Activated CD4-positive, alpha-beta T cell treated with anti-CD3 and anti-CD28 coated beads, Interleukin-2, amount 10 ng/mL, durations not matched to agents 24 days and 14 days (primary cell): ENCODE data around the gene RIN3. TPM values are rescaled to one million over a fixed set of nuclear protein-coding genes. Genes with fewer than 3 reads are reported as not detected.
A peak's percentile ranks its signal among the peaks of the same experiment; 100 is the strongest.
"Not testable (repeated sequence)": the region's sequence is repeated elsewhere in the genome, so short reads cannot be mapped to it uniquely, and the experiment has no call there.

ENCODE experiments used
- DNase-seq: peaks from one replicate; pipeline ENCODE4 v3.0.0; 2022
- H3K27ac Mint-ChIP-seq: one replicate; pipeline ENCODE4 v1.8.0; 2022; ENCODE audit warnings: mild to moderate bottlenecking, mixed read lengths
- H3K27me3 Mint-ChIP-seq: one replicate; pipeline ENCODE4 v1.8.0; 2022; ENCODE audit warnings: mixed read lengths
- H3K36me3 Mint-ChIP-seq: one replicate; pipeline ENCODE4 v1.8.0; 2022; ENCODE audit warnings: low read depth, mild to moderate bottlenecking, mixed read lengths
- H3K4me1 Mint-ChIP-seq: one replicate; pipeline ENCODE4 v1.8.0; 2021; ENCODE audit warnings: mixed read lengths
- H3K4me3 Mint-ChIP-seq: one replicate; pipeline ENCODE4 v1.8.0; 2022; ENCODE audit warnings: mild to moderate bottlenecking, moderate library complexity, mixed read lengths
- H3K9me3 Mint-ChIP-seq: one replicate; pipeline ENCODE4 v1.8.0; 2021; ENCODE audit warnings: mixed read lengths
- intact Hi-C: fragments of 100-400 bp; cut with micrococcal nuclease; formaldehyde crosslinking; loops from one replicate; pipeline ENCODE4 v1.15.1; 2023
- total RNA-seq: library from RNA; stranded (reverse); gene quantifications from 2 replicates; pipeline ENCODE4 v1.2.3, GENCODE V29; 2022

The RIN3 gene
- total RNA-seq, 1 donor from 2014 or later = 21.5 TPM

DNA sequence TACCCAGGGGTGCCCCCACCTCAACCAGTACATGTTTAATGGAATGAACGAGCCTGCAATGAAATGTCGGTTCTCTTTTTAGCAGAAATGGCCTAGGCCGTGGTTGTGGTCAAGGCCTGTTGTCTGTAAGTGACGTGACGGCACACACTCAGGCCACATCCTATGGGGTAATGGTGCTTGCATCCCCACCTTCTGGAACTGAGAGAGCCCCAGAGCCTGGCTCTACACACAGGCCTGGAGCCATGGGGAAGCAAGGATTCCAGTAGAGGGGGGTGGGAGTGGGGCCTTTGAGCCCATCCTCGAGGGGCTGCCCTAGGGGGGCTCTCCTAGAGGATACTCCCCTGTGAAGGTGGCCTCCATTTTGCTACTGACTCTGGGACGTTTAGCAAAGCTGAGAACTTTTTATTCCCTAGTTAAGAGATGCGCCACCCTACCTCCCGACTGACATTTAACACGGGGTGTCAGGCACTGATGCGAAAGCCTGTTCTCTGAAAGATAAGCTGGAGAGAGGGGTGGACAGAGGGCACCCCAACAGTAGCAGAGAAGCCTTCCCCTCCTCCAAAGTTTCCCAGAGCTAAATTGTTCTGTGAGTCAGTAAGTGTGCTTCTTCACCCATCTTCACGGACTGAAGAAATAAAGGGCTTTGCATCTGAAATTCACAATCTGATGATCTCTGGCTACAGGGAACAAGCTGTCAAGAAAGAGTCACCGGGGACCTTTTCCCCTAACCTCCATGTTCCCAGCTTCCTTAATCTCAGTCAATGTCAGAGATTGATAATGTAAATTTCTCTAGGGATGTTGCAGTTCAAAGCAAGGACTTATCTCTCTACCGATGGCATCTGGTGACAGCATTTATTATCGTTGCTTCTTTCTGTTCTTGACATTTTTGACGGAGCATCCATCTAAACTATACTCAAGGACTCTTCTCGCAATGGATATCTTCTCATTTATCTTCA, 6.8 kb downstream of the RIN3 start:
- peaks cover 6% of the 10 kb centered on the region for H3K36me3 Mint-ChIP-seq
- peaks cover 25% of the 10 kb centered on the region for H3K4me1 Mint-ChIP-seq
- no peak for DNase-seq
- no peaks in the 10 kb centered on the region for H3K9me3 Mint-ChIP-seq
- H3K27ac Mint-ChIP-seq = no peak overlapping the region
- H3K27me3 Mint-ChIP-seq = peaks cover 24% of the 10 kb centered on the region
- H3K4me3 Mint-ChIP-seq = no peak overlapping the region
- intact Hi-C loops = no loop called here

DNA sequence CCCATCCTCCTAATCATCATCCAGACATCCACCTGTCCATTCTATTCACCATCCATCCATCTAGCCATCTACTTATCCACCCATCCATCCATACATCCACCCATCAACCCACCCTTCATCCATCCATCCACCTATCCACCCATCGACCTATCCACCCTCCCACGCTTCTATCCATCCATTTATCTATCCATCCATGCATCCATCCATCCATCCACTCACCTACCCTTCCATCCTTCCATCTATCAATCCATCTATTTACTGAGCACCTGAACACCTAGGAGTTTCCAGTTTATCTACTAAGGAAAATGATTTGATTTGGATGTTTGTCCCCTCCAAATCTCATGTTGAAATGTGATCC, 7.5 kb downstream of the RIN3 start:
- Mint-ChIP-seq H3K36me3 (peaks cover 6% of the 10 kb centered on the region), H3K4me1 (peaks cover 22% of the 10 kb centered on the region), H3K27me3 (peaks cover 19% of the 10 kb centered on the region), H3K9me3 (no peaks in the 10 kb centered on the region), H3K27ac (no peak overlapping the region), H3K4me3 (no peak overlapping the region)
- intact Hi-C loops = no loop called here
- no peak for DNase-seq

DNA sequence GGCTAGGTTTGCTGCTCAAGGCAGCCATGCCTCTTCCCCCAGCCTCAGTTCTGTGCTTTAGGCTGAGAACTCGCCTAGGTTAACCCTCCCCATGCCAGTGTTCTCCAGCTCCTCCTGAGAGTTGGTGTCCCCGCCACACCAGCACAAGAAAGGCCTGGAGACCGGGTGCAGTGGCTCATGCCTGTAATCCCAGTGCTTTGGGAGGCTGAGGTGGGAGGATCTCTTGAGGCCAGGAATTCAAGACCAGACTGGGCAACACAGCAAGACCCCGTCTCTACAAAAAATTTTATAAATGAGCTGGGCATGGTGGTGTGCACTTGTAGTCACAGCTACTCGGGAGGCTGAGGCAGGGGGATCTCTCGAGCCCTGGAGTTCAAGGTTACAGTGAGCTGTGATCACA, 10.2 kb downstream of the RIN3 start:
- Mint-ChIP-seq H3K36me3 (peaks cover 8% of the 10 kb centered on the region), H3K27ac (no peak overlapping the region), H3K4me3 (no peak overlapping the region), H3K4me1 (peaks cover 14% of the 10 kb centered on the region), H3K27me3 (peaks cover 4% of the 10 kb centered on the region), H3K9me3 (no peaks in the 10 kb centered on the region)
- intact Hi-C loops = no loop called here
- no peak for DNase-seq

DNA sequence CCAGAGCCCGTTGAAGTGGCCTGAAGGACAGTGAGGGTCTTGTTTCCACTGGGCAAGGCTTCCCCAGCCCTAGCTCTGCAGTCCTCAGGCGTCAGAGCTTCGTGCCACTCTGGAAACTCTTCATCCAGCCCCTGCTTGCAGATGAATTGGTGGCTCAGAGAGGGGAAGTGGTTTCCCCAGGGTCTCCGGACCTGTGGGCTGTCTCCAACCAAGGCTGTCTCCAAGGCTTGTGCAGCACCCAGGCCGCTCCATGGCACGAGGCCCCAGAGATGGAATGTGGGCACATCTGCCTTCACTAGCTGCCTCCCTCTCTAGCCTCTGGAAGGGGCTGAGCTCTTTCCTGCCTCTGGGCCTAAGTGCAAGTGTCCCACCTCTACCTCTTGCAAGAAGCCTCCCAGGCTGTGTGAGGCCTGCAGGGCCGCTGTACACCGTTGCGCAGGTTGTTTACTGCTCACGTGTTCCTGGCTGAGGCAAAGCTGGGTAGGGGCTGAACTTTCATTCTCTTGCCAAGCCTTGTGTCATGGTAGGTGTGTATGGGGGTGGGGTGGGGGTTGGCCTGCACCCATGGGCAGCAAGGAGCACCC, 11.1 kb downstream of the RIN3 start:
- Mint-ChIP-seq H3K27ac (no peak overlapping the region), H3K27me3 (peaks cover 4% of the 10 kb centered on the region), H3K9me3 (no peaks in the 10 kb centered on the region), H3K4me1 (peaks cover 10% of the 10 kb centered on the region), H3K4me3 (no peak overlapping the region), H3K36me3 (peaks cover 8% of the 10 kb centered on the region)
- no peak for DNase-seq
- intact Hi-C loops = no loop called here

DNA sequence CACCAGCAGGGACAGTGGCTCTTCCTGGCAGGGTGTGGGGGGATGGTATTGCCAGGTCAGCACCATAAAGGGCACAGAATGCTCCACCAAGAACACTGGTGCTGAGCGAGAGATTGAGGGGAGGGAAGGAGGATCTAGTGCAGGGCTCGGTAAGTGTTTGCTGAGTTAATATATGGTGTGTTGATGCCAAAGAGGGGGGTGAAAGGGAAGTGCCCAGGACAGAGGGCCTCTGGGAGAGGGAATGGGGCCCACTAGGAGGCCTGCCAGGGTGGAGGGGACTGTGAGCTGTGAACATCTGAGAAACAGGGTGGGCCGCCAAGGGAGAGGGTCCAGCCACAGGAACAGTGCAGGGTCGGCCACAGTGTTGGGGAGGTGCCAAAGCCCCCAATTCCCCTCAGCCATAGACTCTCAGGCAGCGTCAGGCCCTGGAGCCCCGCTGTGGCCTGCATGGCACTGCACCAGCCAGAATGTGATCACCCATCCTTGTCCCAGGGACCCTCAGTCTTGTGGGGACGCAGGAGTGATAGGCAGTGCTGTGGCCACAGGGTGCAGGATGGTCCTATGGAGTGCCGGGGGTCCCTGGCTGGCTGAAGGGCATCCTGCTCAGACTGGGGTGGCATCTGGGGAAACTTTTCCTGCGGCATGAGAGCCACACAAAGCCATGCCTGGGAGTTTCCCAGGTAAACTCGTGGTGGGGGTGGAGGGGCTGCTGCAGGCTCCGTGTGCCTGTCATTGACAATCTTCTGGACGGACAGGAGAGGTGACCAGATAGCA, 11.9 kb downstream of the RIN3 start:
- intact Hi-C loops = no loop called here
- Mint-ChIP-seq H3K9me3 (no peaks in the 10 kb centered on the region), H3K27me3 (peaks cover 4% of the 10 kb centered on the region), H3K36me3 (peaks cover 8% of the 10 kb centered on the region), H3K4me1 (peaks cover 13% of the 10 kb centered on the region), H3K4me3 (no peak overlapping the region), H3K27ac (no peak overlapping the region)
- no peak for DNase-seq

DNA sequence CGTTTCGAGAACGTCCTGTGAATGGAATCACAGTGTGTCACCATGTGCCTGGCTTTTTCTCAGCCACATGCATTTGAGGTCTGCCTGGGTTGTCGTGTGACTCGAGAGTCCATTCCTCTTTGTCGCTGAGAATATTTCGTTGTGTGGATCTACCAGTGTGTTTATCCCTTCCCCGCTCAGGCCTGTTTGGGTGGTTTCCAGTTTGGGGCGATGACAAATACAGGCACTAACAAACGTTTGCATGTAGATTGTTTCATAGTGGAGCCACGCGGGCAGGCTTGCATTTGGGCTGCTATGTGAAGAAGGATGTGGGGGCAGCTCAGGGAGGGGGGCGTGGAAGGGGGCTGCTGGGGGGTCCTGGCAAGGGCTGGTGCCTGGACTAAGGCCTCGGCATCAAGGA, 14.1 kb downstream of the RIN3 start:
- H3K36me3 Mint-ChIP-seq = peaks cover 2% of the 10 kb centered on the region
- no peak for DNase-seq
- H3K9me3 Mint-ChIP-seq = no peaks in the 10 kb centered on the region
- H3K27ac Mint-ChIP-seq = peak overlapping the region; percentile 41
- H3K27me3 Mint-ChIP-seq = peaks cover 4% of the 10 kb centered on the region
- H3K4me3 Mint-ChIP-seq = no peak overlapping the region
- peaks cover 28% of the 10 kb centered on the region for H3K4me1 Mint-ChIP-seq
- intact Hi-C loops = no loop called here

DNA sequence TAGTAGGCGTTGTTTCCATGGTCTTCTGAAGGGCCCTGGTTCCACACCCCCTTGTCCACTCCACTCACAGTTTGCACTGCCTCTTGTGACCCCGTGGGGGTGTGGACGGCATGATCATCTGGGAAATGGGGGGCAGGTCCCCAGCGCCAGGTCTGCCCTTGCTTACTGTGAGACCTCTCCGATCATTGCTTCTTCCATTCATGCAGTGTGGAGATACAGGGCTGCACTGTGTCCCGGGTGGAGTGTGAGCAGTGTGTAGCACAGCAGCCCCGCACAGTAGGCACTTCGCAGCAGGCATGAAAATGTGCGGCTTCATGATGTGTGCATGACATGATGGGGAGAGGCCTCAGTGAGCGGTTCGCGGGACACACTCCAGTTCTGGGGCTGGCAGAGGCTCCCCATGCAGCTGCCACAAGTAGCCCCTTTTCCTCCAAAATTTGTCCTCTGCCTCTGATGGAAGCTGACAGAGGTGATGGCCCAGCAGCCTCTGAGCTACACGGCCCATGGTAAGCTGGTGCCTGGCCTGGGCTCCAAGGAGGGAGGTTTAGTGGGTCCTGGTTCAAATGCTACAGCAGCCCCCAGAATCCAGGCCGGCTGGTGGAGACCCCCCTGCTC, 15.0 kb downstream of the RIN3 start:
- DNase-seq = no peak
- Mint-ChIP-seq H3K36me3 (peaks cover 2% of the 10 kb centered on the region), H3K4me3 (no peak overlapping the region), H3K27me3 (peaks cover 8% of the 10 kb centered on the region), H3K9me3 (no peaks in the 10 kb centered on the region), H3K4me1 (peaks cover 35% of the 10 kb centered on the region), H3K27ac (peak overlapping the region; percentile 9)
- intact Hi-C loops = no loop called here

DNA sequence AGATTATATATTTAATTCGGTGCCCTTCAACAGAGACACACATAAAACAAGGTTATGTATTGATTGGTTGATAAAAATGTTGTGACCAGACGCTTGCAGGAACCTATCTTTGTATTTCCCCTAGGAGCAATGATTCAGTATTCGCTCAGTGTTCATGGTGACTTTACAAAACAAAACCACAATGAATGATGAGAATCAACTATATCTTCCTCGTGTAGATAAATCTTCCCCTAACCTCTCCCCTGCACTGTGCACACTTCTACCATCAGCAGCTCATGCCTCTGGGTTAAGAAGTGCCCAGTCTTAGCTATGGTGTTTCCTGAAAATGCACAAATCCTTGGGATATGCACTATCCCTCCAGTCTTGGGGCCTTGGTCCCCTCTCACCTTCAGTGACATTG, 16.3 kb downstream of the RIN3 start:
- DNase-seq = no peak
- peaks cover 8% of the 10 kb centered on the region for H3K27me3 Mint-ChIP-seq
- H3K9me3 Mint-ChIP-seq = no peaks in the 10 kb centered on the region
- H3K36me3 Mint-ChIP-seq = peaks cover 2% of the 10 kb centered on the region
- peaks cover 41% of the 10 kb centered on the region for H3K4me1 Mint-ChIP-seq
- intact Hi-C loops = no loop called here
- H3K4me3 Mint-ChIP-seq = peak overlapping the region; percentile 39
- H3K27ac Mint-ChIP-seq = peak overlapping the region; percentile 7

DNA sequence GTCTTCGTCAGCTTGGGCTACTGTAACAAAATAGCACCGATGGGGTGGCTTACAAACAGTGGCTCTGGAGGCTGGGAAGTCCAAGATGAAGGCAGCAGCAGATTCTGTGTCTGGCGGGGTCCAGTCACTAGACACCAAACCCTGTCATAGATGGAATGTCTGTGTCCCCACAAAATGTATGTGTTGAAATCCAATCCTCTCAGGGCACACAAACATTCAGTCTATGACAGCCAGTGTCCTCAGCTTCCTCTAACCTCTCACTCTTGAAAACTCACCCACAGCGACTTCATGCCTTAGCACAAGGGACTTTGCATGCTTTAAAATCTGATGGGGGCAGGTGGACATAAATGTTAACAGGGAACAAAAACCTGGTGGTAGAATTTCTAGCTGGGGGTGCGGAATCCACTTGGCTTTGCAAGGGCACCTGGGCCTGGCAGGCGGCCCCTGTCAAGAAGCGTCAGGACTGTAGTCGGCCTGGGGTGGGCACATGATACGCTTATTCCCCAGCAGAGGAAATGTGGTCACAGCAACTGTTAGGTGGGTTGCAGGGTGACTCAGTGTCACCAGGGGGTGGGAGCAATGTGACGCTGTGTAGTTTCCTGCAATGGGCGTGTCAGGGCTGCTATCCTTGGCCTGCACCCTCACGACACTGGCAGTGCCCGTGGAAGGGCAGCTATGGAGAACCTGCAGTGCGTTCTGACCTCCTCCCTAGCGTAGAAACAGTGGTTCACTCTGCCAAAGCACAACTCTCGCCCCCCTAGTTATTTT, 17.7 kb downstream of the RIN3 start:
- H3K4me1 Mint-ChIP-seq = peaks cover 48% of the 10 kb centered on the region

DNA sequence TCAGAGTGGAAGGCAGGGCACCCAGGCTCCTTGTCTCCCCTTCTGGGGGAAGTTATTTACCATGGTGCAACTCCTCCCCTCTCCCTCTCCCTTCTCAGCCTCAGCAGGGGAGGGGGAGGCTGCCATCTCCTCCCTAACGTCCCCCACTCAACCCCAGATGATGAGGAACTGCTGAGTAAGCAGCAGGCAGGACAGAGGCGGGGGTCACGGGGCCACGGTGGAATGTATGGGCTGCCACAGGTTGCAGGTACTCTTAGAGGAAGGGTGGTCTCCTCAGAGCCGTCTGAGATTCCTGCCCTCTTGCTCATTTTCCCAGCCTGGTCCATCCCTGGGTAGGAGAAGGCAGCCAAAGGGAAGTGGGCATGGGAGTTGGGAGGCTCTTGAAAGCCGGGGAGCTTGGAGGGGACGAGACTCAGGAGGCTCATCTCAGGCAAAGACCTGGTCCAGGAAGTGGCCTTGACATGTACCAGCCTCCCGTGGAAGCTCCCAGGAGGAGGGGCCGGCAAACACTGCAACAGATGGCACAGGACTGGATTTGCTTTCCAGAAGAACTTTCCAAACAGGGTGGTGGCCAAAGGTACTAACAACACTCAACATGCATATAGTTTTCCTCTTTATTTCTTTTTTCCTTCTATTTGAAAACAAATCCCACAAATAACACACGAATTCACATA, 19.0 kb downstream of the RIN3 start:
- Mint-ChIP-seq H3K27me3 (peaks cover 11% of the 10 kb centered on the region), H3K27ac (no peak overlapping the region), H3K9me3 (no peaks in the 10 kb centered on the region), H3K36me3 (peaks cover 1% of the 10 kb centered on the region), H3K4me3 (no peak overlapping the region), H3K4me1 (peaks cover 49% of the 10 kb centered on the region)
- intact Hi-C loops = no loop called here
- DNase-seq = no peak

More for the DNA sequence above, 17.7 kb downstream of the RIN3 start:
- H3K36me3 Mint-ChIP-seq = peaks cover 2% of the 10 kb centered on the region
- intact Hi-C loops = no loop called here
- peak overlapping the region; percentile 41 for H3K4me3 Mint-ChIP-seq
- DNase-seq = peak; percentile 68
- peaks cover 10% of the 10 kb centered on the region for H3K27me3 Mint-ChIP-seq
- H3K27ac Mint-ChIP-seq = peak overlapping the region; percentile 87
- no peaks in the 10 kb centered on the region for H3K9me3 Mint-ChIP-seq

DNA sequence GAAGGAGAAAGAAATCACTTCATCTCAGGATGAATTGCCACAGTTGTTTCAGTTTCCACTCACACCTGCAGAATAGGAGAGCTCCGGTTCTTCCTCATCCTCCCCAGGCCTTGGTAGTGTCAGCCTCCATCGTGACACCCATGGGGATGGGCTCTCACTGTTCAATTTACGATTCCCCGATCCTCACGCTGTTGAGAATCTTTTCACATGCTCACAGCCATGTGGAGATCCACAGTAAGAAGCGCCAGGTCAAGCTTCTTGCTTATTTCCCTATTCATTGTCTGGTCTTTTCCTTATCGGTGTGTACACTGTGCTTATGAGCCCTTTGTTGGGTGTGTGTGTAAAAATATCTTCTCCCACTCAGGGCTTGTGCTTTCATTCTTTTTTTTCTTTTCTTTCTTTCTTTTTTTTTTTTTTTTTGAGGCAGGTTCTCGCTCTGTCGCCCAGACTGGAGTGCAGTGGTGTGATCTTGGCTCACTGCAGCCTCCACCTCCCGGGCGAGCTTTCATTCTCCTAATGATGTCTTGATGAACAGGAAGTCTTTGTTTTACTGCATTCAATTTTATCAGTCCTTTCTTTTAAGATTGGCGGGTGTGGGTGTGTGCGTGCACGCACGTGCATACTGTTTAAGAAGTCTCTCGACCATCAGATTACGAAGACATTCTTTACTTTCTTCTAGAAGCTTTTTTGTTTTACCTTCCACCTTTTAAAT, 21.5 kb downstream of the RIN3 start:
- intact Hi-C loops = no loop called here
- peak overlapping the region; percentile 39 for H3K27ac Mint-ChIP-seq
- DNase-seq = peak; percentile 70
- H3K4me1 Mint-ChIP-seq = peaks cover 50% of the 10 kb centered on the region
- no peaks in the 10 kb centered on the region for H3K36me3 Mint-ChIP-seq
- H3K4me3 Mint-ChIP-seq = peak overlapping the region; percentile 74
- no peaks in the 10 kb centered on the region for H3K9me3 Mint-ChIP-seq
- H3K27me3 Mint-ChIP-seq = peaks cover 11% of the 10 kb centered on the region

DNA sequence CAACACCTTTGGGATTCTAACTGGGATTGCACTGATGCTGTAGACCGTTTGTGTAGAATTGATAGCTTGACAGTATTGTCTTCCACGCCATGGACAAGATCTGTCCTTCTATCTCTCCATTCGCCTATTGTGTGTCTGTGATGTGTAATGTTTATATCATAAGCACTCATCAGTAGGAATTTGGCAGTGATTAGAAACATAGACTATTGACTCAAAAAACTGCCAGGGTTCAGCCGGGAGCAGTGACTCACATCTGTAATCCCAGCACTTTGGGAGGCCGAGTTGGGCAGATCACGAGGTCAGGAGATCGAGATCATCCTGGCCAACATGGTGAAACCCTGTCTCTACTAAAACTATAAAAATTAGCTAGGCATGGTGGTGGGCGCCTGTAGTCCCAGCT, 22.6 kb downstream of the RIN3 start:
- intact Hi-C loops, H3K9me3 Mint-ChIP-seq, H3K36me3 Mint-ChIP-seq, DNase-seq, H3K27me3 Mint-ChIP-seq, H3K27ac Mint-ChIP-seq: not testable (repeated sequence)
- Mint-ChIP-seq H3K4me3 (peak overlapping the region; percentile 26), H3K4me1 (peaks cover 46% of the 10 kb centered on the region)
